Brain microvascular endothelial cell (primary cell): Measurements from ENCODE around the gene AFP.

ENCODE experiments used
- DNase-seq: peaks from one replicate; pipeline ENCODE4 v3.0.0-alpha.2; 2020
- H3K27ac ChIP-seq: fragments of 250-450 bp; sonication (Bioruptor Pico); 2 replicates; pipeline ENCODE4 v1.5.1; 2020; ENCODE audit warnings: mild to moderate bottlenecking, moderate library complexity
- H3K27me3 ChIP-seq: fragments of 250-450 bp; sonication (Bioruptor Pico); replicated peaks from 2 replicates; pipeline ENCODE4 v1.5.1; 2020; ENCODE audit warnings: mild to moderate bottlenecking
- H3K36me3 ChIP-seq: fragments of 250-450 bp; sonication (Bioruptor Pico); replicated peaks from 2 replicates; pipeline ENCODE4 v1.5.1; 2020; ENCODE audit warnings: mild to moderate bottlenecking
- H3K4me3 ChIP-seq: 2 replicates; pipeline ENCODE4 v1.5.1; 2011; ENCODE audit warnings: low read depth, mild to moderate bottlenecking, control low read depth, low read length, moderate library complexity
- in situ Hi-C: cut with HindIII; loops from 2 replicates; pipeline ENCODE4 v1.10.0; 2017; ENCODE audit warnings: low sequenced_read_pairs, low pct_ligation_motif_present
- TF ChIP-seq, protein P1 (sequence below): IDR thresholded peaks from 2 replicates; pipeline ENCODE4 v1.5.1; 2011; ENCODE audit warnings: low read depth, mild to moderate bottlenecking, moderate library complexity, low read length, control low read depth, inconsistent platforms; ENCODE audit errors: missing control alignments

AFP gene

DNA sequence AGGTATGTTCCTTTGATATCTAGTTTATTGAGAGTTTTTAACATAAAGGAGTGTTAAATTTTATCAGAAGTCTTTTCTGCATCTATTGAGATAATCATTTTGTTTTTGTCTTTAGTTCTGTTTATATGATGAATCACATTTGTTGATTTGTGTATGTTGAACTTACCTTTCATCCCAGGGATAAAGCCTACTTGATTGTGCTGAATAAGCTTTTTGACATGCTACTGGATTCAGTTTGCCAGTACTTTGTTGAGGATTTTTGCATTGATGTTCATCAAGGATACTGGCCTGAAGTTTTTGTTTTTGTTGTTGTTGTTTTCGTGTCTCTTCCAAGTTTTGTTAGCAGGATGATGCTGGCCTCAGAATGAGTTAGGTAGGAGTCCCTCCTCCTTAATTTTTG, 34.7 kb downstream of the AFP start:
- no peak overlapping the region for H3K27ac ChIP-seq
- H3K36me3 ChIP-seq = no peaks in the 10 kb centered on the region
- in situ Hi-C loops = no loop called here
- H3K27me3 ChIP-seq = peaks cover 2% of the 10 kb centered on the region
- no peak overlapping the region for H3K4me3 ChIP-seq
- DNase-seq = no peak
- TF ChIP-seq, protein P1, sequence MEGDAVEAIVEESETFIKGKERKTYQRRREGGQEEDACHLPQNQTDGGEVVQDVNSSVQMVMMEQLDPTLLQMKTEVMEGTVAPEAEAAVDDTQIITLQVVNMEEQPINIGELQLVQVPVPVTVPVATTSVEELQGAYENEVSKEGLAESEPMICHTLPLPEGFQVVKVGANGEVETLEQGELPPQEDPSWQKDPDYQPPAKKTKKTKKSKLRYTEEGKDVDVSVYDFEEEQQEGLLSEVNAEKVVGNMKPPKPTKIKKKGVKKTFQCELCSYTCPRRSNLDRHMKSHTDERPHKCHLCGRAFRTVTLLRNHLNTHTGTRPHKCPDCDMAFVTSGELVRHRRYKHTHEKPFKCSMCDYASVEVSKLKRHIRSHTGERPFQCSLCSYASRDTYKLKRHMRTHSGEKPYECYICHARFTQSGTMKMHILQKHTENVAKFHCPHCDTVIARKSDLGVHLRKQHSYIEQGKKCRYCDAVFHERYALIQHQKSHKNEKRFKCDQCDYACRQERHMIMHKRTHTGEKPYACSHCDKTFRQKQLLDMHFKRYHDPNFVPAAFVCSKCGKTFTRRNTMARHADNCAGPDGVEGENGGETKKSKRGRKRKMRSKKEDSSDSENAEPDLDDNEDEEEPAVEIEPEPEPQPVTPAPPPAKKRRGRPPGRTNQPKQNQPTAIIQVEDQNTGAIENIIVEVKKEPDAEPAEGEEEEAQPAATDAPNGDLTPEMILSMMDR = no peak

DNA sequence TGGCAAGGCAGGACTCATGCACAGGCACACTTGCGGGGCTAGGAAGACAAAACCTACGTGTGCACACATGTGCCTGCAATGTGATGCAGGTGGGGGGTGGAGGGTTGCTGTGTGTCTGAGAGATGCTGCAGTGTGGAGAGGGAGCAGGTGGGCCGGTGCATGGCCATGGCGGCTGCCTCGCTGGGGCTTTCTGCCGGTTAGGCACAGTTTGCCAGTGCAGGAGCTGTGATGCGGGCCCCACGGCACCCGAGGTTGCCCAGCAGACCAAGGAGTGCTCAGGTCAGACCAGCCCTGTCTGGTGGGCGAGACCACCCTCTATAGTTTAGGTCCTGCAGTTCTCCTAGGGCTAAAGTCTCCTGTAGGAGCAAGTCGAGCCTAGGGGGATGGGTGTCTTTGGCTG, 41.2 kb downstream of the AFP start:
- in situ Hi-C loops = no loop called here
- Histone ChIP-seq H3K4me3 (no peak overlapping the region), H3K27ac (no peak overlapping the region), H3K36me3 (no peaks in the 10 kb centered on the region), H3K27me3 (no peaks in the 10 kb centered on the region)
- TF ChIP-seq, protein P1 = no peak
- no peak for DNase-seq

DNA sequence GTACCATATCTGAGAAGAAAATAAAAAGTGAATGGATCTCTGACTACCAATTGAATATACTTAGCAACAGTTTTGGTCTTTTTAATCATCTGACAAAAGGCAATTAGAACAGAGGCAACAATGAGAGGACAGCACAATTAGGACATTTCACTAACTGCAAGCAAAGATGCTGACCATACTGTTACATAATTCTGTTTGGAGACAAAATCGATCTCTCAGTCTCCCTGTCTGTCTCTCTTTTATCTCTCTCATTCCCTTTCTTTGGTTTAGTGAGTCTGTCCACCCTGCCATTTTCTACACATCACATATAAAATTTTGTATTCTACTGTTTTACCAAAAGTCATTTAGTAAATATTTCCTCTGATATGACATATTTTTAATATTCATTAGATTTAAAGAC, 43.3 kb downstream of the AFP start:
- H3K36me3 ChIP-seq = no peaks in the 10 kb centered on the region
- no peak overlapping the region for H3K4me3 ChIP-seq
- in situ Hi-C loops = no loop called here
- H3K27ac ChIP-seq = no peak overlapping the region
- DNase-seq = no peak
- no peaks in the 10 kb centered on the region for H3K27me3 ChIP-seq
- TF ChIP-seq, protein P1 = no peak

DNA sequence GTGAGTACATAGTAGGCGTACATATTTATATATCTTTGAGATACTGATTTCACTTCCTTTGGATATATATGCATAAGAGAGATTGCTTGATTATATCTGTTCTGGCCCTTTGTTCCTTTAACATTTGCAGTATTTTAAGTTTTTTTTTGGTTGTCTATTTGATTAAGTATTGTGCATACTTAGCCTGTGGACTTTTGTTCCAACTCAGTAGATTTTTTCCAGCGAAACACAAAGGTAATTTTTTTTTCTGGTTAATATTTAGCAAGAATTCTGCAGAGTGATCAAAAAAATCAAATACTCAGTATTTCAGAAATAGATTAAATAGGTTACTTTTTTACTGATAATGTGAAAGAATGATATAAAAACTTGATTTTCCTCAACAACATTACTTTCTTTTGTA, 45.3 kb downstream of the AFP start, which contains the start of gene AFM:
Gene AFM (plus strand): TSS at position 388 of the 400 bp plus-strand sequence. CDS start 31 bp downstream, outside the sequence.
- Histone ChIP-seq H3K36me3 (no peaks in the 10 kb centered on the region), H3K4me3 (no peak within 1 kb of the TSS), H3K27me3 (no peaks in the 10 kb centered on the region), H3K27ac (no peak within 1 kb of the TSS)
- TF ChIP-seq, protein P1 = no peak
- in situ Hi-C loops = no loop called here
- DNase-seq = no peak

DNA sequence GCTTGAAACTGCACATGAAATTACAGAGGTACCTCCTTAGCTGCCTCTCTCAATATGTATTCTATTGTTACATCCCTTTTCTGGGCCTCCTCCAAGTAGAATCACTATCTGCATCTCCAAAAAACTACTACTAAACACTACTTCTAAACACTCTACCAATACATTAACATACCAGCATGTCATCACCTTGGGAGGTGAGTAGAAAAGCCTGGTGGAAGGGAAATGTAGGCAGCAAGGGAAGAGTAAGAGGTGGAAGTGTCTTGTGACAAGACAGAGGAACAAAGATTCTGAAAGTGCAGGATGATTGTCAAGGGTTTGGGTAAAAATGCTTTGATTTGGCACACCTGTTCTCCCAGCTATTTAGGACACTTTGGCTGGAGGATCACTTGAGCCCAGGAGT, 49.1 kb downstream of the AFP start:
- H3K36me3 ChIP-seq = no peaks in the 10 kb centered on the region
- no peak overlapping the region for H3K4me3 ChIP-seq
- no peaks in the 10 kb centered on the region for H3K27me3 ChIP-seq
- TF ChIP-seq, protein P1 = no peak
- no peak for DNase-seq
- in situ Hi-C loops = no loop called here
- no peak overlapping the region for H3K27ac ChIP-seq

DNA sequence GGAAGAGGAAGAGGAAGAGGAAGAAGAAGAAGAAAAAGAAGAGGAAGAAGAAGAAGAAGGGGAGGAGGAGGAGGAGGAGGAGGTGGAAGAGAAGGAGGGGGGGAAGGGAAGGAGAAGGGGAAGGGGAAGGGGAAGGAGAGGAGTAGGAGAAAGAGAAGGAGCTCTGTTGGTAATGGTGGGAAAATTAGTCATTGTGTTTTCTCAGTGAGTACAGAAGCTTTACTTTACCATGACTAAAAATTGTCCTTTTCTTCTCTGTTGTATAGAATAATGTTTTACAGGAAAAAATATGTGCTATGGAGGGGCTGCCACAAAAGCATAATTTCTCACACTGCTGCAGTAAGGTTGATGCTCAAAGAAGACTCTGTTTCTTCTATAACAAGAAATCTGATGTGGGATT, 49.6 kb downstream of the AFP start:
- TF ChIP-seq, protein P1 = no peak
- no peak for DNase-seq
- H3K27me3 ChIP-seq = no peaks in the 10 kb centered on the region
- no peaks in the 10 kb centered on the region for H3K36me3 ChIP-seq
- no peak overlapping the region for H3K27ac ChIP-seq
- H3K4me3 ChIP-seq = no peak overlapping the region
- in situ Hi-C loops = no loop called here
